Glutamatergic neuron (in vitro differentiated cells): ENCODE data around the gene APC. TPM values are rescaled to one million over a fixed set of nuclear protein-coding genes. Genes with fewer than 3 reads are reported as not detected.

ENCODE experiments used
- DNase-seq: peaks from one replicate; pipeline ENCODE4 v3.0.0; 2022
- H3K27ac Mint-ChIP-seq: one replicate; pipeline ENCODE4 v1.8.0; 2020; ENCODE audit warnings: mild to moderate bottlenecking, mixed read lengths, inconsistent platforms; ENCODE audit not compliant: unreplicated experiment
- H3K27me3 Mint-ChIP-seq: one replicate; pipeline ENCODE4 v1.8.0; 2020; ENCODE audit warnings: mild to moderate bottlenecking, moderate library complexity, mixed read lengths, inconsistent platforms; ENCODE audit not compliant: unreplicated experiment
- H3K36me3 Mint-ChIP-seq: one replicate; pipeline ENCODE4 v1.8.0; 2020; ENCODE audit warnings: mild to moderate bottlenecking, mixed read lengths, inconsistent platforms; ENCODE audit not compliant: unreplicated experiment
- H3K4me1 Mint-ChIP-seq: one replicate; pipeline ENCODE4 v1.8.0; 2020; ENCODE audit warnings: mild to moderate bottlenecking, low read depth, mixed read lengths, inconsistent platforms; ENCODE audit not compliant: unreplicated experiment
- H3K4me3 Mint-ChIP-seq: one replicate; pipeline ENCODE4 v1.8.0; 2020; ENCODE audit warnings: mild to moderate bottlenecking, mixed read lengths, inconsistent platforms; ENCODE audit not compliant: unreplicated experiment
- H3K9me3 Mint-ChIP-seq: one replicate; pipeline ENCODE4 v1.8.0; 2020; ENCODE audit warnings: mild to moderate bottlenecking, moderate library complexity, mixed read lengths, inconsistent platforms; ENCODE audit not compliant: unreplicated experiment
- CTCF ChIP-seq: fragments of 200-600 bp; sonication (generic); IDR thresholded peaks from one replicate; pipeline ENCODE4 v1.5.0; 2021; ENCODE audit not compliant: partially characterized antibody, unreplicated experiment
- total RNA-seq: library from RNA; stranded (reverse); fragmentation: NEBNext Ultra II Directional; extraction: Animal tissue kit (Norgen Biotek cat#: 25700); gene quantifications from one replicate; pipeline ENCODE4 v1.2.1, GENCODE V29; 2021; ENCODE audit not compliant: unreplicated experiment

Gene APC
- total RNA-seq, 1 donor from 2014 or later: 136 TPM

GRCh38 chr5:112735702-112736101 lies 2.0 kb upstream of the APC start:
- no peak for TF ChIP-seq CTCF
- H3K27ac Mint-ChIP-seq: no peak overlapping the region
- DNase-seq: no peak
- H3K36me3 Mint-ChIP-seq: no peaks in the 10 kb centered on the region
- peaks cover 2% of the 10 kb centered on the region for H3K4me1 Mint-ChIP-seq
- peaks cover 2% of the 10 kb centered on the region for H3K9me3 Mint-ChIP-seq
- H3K27me3 Mint-ChIP-seq: peaks cover 6% of the 10 kb centered on the region
- H3K4me3 Mint-ChIP-seq: no peak overlapping the region

GRCh38 chr5:112737070-112737462 lies 619 bp upstream of the APC start:
- peaks cover 6% of the 10 kb centered on the region for H3K27me3 Mint-ChIP-seq
- DNase-seq: no peak
- no peak for TF ChIP-seq CTCF
- peaks cover 3% of the 10 kb centered on the region for H3K4me1 Mint-ChIP-seq
- peak overlapping the region; percentile 99 for H3K4me3 Mint-ChIP-seq
- H3K36me3 Mint-ChIP-seq: no peaks in the 10 kb centered on the region
- H3K27ac Mint-ChIP-seq: peak overlapping the region; percentile 99
- H3K9me3 Mint-ChIP-seq: peaks cover 2% of the 10 kb centered on the region

GRCh38 chr5:112738191-112738560 lies 491 bp downstream of the APC start:
- TF ChIP-seq CTCF: no peak
- Mint-ChIP-seq H3K27ac (peak overlapping the region; percentile 99), H3K27me3 (peaks cover 6% of the 10 kb centered on the region), H3K4me1 (peaks cover 9% of the 10 kb centered on the region), H3K4me3 (peak overlapping the region; percentile 99), H3K36me3 (no peaks in the 10 kb centered on the region), H3K9me3 (peaks cover 2% of the 10 kb centered on the region)
- DNase-seq: peak; percentile 22

- no peak for TF ChIP-seq CTCF
- Mint-ChIP-seq H3K9me3 (peaks cover 2% of the 10 kb centered on the region), H3K4me1 (peaks cover 9% of the 10 kb centered on the region), H3K27ac (no peak overlapping the region), H3K36me3 (no peaks in the 10 kb centered on the region), H3K27me3 (peaks cover 5% of the 10 kb centered on the region), H3K4me3 (peak overlapping the region; percentile 42)
- no peak for DNase-seq
These were observed 4.7 kb downstream of the APC start for GRCh38 chr5:112742424-112742823.

- no peak overlapping the region for H3K4me3 Mint-ChIP-seq
- H3K36me3 Mint-ChIP-seq: no peaks in the 10 kb centered on the region
- H3K27ac Mint-ChIP-seq: no peak overlapping the region
- peaks cover 9% of the 10 kb centered on the region for H3K4me1 Mint-ChIP-seq
- H3K27me3 Mint-ChIP-seq: no peaks in the 10 kb centered on the region
- no peak for DNase-seq
- TF ChIP-seq CTCF: no peak
- H3K9me3 Mint-ChIP-seq: no peaks in the 10 kb centered on the region
These were observed 5.9 kb downstream of the APC start for GRCh38 chr5:112743631-112744030.
